Stimulated activated effector memory CD8-positive, alpha-beta T cell treated with anti-CD3 and anti-CD28 coated beads, Interleukin-12 subunit alpha, Interleukin-12 subunit beta, amount 100 ng/mL, for 72 hours (primary cell): Measurements from ENCODE around the gene PALMD.

Source experiments
- ATAC-seq: fragments of 150-1000 bp; cut with Tn5 transposase; 2 replicates; pipeline ENCODE4 v1.10.0; 2021
- DNase-seq, 2 donors: peaks; one replicate each; pipeline ENCODE4 v3.0.0; 2021 to 2022; ENCODE audit warnings: low spot score in 2 of 2
- H3K27ac Mint-ChIP-seq: one replicate; pipeline ENCODE4 v1.8.0; 2022; ENCODE audit warnings: mild to moderate bottlenecking, mixed read lengths
- H3K36me3 Mint-ChIP-seq: one replicate; pipeline ENCODE4 v1.8.0; 2022; ENCODE audit warnings: mild to moderate bottlenecking, mixed read lengths
- H3K4me1 Mint-ChIP-seq: one replicate; pipeline ENCODE4 v1.8.0; 2022; ENCODE audit warnings: mixed read lengths
- H3K4me3 Mint-ChIP-seq: one replicate; pipeline ENCODE4 v1.8.0; 2022; ENCODE audit warnings: mild to moderate bottlenecking, mixed read lengths
- H3K9me3 Mint-ChIP-seq: one replicate; pipeline ENCODE4 v1.8.0; 2022; ENCODE audit warnings: mixed read lengths

The PALMD gene

DNA sequence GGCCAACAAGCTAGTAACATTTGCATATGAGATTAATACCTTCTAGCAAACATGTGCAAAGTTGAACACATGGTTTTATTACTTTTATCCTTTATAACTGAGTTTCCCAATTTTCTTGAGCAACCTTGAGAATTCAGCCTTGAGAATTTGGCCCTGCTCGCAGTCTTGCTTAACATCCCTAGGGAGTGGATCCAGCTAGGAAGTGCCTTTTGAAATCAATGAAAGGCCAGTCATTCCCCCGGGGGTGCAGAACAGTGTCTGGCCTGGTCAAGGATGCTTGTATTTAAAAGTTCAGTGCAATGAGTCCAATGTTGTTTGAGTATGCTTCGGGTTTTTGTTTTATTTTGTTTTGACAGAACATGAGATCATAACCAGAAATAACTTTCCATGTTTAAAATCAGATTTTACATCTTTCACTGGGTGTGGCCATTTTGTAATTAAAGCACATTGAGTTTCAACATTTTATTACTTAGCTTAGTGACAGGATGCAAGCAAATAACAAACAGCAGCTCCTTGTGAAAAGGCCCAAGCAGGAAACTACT lies 16.7 kb downstream of the PALMD start:
- DNase-seq (no peak), ATAC-seq (no peak)
- H3K4me3 Mint-ChIP-seq, result no peak overlapping the region
- no peak overlapping the region for H3K27ac Mint-ChIP-seq
- H3K4me1 Mint-ChIP-seq, result no peaks in the 10 kb centered on the region
- no peaks in the 10 kb centered on the region for H3K9me3 Mint-ChIP-seq
- no peaks in the 10 kb centered on the region for H3K36me3 Mint-ChIP-seq

DNA sequence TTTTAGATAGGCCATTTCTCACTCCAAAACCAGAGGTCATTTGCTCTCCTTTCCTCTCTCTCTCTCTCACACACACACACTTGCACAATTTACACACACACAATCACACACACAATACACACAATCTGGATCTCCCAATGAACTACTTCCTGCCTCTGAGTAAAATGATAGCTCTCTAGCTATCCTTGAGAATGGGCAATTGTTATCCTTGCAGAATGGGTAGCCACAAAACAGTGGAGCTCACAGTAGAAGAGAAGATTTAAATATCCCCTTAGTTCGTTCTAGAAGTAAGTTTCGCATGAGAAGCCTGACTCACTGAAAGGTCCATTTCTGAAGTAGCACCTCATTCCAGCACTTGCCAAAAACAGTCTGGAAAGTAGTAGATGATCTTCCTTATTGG lies 17.6 kb downstream of the PALMD start:
- no peak overlapping the region for H3K27ac Mint-ChIP-seq

DNA sequence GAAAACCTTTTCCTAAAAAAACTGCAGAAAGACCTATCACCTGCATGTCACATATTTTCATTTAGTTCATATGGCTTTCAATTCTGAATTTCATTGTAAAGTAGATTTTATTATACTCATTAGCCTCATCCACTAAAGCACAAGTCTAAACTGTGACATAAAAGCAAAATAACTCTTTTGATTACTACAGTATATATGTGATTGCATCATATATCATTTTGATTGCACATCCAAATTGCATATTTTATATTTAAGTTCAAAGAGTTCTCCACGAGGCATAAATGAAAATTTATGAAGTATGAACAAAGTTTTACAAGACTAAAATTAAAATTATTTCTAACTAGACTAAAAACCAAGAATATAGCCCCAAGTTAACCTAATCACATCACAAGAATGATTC lies 19.3 kb downstream of the PALMD start:
- H3K9me3 Mint-ChIP-seq, result no peaks in the 10 kb centered on the region
- H3K36me3 Mint-ChIP-seq, result no peaks in the 10 kb centered on the region
- no peak for ATAC-seq
- no peaks in the 10 kb centered on the region for H3K4me1 Mint-ChIP-seq
- no peak overlapping the region for H3K4me3 Mint-ChIP-seq
- DNase-seq, result no peak
- H3K27ac Mint-ChIP-seq, result no peak overlapping the region

More for the DNA sequence above, 17.6 kb downstream of the PALMD start:
- no peaks in the 10 kb centered on the region for H3K4me1 Mint-ChIP-seq
- no peak overlapping the region for H3K4me3 Mint-ChIP-seq
- ATAC-seq, result no peak
- no peaks in the 10 kb centered on the region for H3K36me3 Mint-ChIP-seq
- no peak for DNase-seq
- H3K9me3 Mint-ChIP-seq, result no peaks in the 10 kb centered on the region

DNA sequence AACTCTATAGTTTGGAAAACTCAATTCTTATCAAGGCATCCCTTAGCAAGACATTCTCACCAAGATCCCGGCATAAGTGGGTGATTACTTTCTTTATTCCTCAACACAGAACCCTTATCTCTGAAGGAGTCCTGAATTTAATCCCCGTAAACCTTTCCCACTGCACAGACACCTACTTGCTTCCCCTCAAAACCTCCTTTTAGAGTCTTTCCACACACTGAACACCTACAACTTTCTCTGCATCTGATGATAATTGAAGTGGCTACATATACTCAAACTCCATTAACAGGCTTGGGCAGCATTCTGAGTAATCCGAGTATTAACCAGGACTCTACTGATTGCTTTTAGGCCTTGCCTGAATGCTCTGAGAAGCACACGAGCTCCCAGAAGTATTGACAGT lies 23.5 kb downstream of the PALMD start:
- Mint-ChIP-seq H3K9me3 (no peaks in the 10 kb centered on the region), H3K36me3 (no peaks in the 10 kb centered on the region), H3K4me1 (no peaks in the 10 kb centered on the region), H3K4me3 (no peak overlapping the region), H3K27ac (no peak overlapping the region)
- DNase-seq (no peak), ATAC-seq (no peak)

DNA sequence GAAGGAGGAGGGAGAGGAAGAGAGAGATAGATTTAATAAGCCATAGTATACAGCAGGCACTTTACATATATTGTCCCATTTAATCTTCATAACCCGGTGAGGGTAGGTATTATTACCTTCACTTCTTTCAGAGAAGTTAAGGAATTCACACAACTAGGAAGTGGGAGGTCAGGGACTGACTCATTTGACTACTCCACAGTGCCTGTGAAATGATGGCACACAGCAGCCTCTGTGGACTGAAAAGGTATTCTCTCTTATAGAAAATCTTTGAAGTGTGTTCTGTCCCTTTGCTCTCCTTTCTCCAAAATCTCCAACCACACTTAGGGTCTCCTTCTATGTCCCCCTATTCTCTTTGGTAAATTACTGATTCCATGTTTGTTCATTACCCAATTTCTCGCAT lies 23.9 kb downstream of the PALMD start:
- Mint-ChIP-seq H3K4me3 (no peak overlapping the region), H3K36me3 (no peaks in the 10 kb centered on the region), H3K4me1 (no peaks in the 10 kb centered on the region), H3K27ac (no peak overlapping the region), H3K9me3 (no peaks in the 10 kb centered on the region)
- ATAC-seq (no peak), DNase-seq (no peak)

DNA sequence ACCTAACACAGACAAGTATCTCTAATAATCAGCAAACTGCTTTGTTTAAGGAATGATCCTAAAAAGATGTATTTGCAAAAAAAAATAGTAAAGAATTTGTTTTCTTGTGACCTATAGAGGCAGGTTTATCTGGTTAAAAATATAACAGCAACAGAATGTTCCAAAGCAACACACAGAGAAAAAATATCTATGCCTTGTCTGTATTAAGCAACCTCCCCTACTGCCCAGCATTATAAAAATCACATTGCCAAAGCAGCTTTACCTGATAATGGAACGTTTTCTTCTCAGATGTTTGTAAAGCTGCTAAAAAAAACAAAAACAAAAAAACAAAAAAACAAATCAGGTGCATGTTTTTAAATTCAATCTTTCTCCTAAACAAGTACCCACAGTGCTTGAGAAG lies 24.7 kb downstream of the PALMD start:
- no peak for ATAC-seq
- DNase-seq, result no peak
- no peaks in the 10 kb centered on the region for H3K9me3 Mint-ChIP-seq
- no peak overlapping the region for H3K27ac Mint-ChIP-seq
- no peaks in the 10 kb centered on the region for H3K36me3 Mint-ChIP-seq
- H3K4me3 Mint-ChIP-seq, result no peak overlapping the region
- H3K4me1 Mint-ChIP-seq, result no peaks in the 10 kb centered on the region

DNA sequence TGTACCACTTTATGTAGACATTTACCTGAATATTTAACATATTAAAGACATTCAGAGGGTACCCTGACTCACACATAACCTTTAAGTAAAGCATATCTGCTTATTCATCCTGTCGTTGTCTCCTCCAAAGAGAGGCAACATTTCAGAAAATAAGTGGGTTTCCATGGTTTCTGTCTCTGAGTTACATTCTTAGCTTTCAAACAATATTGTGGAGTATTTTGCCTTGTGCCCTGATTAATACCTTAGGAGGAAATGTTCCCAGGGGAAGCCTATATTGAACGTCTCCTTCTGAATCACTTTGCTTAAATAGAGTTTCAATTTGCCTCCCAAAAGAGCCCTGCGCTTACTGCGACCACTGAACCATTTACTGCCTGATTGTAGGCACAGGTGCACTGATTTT lies 26.1 kb downstream of the PALMD start:
- ATAC-seq (no peak), DNase-seq (no peak)
- Mint-ChIP-seq H3K4me1 (no peaks in the 10 kb centered on the region), H3K4me3 (no peak overlapping the region), H3K36me3 (no peaks in the 10 kb centered on the region), H3K9me3 (no peaks in the 10 kb centered on the region), H3K27ac (no peak overlapping the region)

DNA sequence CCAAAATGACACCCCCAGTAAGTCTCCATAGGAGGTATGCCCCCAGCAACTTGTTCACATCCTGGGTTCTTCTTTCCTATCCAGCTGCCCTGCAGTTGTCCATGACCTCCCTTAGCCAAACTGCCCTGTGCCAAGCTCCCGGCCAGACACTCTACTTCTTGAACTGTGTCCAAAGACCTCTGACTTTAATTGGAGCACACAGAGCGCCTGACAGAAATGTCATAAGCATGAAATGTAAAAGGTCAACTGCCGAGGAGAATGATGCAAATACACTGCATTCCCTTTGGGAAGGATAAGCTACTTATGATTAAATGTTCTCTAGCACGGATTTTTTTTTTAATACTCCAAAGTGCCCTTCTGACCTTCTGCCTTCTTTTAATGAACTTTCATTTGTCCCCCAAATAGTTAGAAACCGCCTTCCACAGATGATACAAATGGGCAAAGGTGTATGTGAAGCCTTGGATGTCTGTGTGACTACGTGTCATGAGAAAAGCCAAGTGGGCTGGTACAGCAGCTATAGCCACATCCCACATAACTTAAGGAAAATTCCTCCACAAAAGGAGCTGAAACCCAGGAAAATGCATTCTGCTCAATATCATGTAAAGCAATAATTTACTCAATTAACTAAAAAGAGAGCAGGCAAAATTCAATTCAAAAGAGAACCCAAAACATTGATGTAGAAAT lies 26.8 kb downstream of the PALMD start:
- no peaks in the 10 kb centered on the region for H3K4me1 Mint-ChIP-seq
- no peak for ATAC-seq
- H3K27ac Mint-ChIP-seq, result no peak overlapping the region
- no peaks in the 10 kb centered on the region for H3K9me3 Mint-ChIP-seq
- no peak overlapping the region for H3K4me3 Mint-ChIP-seq
- H3K36me3 Mint-ChIP-seq, result no peaks in the 10 kb centered on the region
- DNase-seq, result no peak

DNA sequence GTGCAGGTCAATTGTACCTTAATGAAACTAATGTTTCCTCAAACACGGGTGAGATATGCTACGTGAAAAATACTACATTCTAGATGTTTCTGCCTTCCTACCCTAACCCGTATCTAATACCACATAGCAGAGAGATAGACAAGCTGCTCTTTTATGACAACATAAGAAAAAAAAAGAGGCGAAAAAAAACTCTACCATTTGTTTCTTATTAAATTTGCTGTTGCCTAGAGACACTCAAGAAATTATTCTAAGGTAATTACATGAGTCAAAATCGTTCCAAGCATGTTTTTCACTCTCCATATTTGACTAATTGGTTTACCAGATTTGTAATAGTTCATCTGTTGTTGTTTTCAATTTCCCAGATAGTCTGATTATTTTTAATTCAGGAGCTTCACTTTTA lies 27.4 kb downstream of the PALMD start:
- no peak for ATAC-seq

DNA sequence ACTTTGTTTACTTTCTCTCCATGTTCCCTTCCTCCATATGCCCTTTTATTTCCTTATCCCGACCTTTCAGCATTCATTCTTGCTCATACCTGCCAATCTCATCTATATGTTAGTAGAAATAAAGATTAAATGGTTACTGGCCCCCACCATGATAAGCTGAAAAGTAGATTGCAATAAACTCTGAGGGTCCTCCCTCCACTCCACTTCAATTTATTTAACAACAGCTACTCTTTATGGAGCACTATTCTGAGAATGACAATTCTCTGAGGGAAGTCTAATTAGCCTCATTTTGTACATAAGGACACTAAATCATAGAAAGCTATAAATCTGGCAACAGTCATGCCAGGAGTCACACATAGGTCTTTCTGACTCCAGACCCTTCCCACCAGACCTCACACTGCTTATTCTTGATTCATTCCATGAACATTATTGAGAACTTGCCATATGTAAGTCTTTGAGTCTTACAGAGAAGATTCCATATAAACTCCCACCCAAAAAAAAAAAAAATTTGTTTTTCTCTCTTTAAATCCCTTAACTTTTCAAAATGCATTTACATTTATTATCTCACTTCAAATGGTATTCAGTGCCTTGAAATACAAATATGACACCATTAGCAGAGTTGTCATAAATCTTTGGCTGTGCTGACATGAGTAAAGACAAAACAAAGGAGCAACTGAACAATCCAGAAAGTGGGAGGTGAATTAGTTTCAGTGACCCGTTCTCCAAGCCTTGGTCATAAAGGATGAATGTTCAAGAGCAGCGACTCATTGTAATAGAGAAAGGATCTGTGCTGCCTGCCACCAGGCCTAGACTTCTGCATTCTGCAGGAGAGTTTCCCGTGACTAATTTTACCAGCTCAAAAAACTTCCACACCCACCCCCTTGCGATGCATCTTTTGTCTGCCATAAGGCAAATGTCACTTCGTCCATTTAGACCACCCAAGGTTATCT lies 28.5 kb downstream of the PALMD start:
- Mint-ChIP-seq H3K4me3 (no peak overlapping the region), H3K9me3 (no peaks in the 10 kb centered on the region), H3K4me1 (no peaks in the 10 kb centered on the region), H3K36me3 (no peaks in the 10 kb centered on the region), H3K27ac (no peak overlapping the region)
- peak; percentile 43 for ATAC-seq
- DNase-seq, result no peak

More for the DNA sequence above, 27.4 kb downstream of the PALMD start:
- Mint-ChIP-seq H3K4me1 (no peaks in the 10 kb centered on the region), H3K36me3 (no peaks in the 10 kb centered on the region), H3K27ac (no peak overlapping the region), H3K4me3 (no peak overlapping the region), H3K9me3 (no peaks in the 10 kb centered on the region)
- no peak for DNase-seq

DNA sequence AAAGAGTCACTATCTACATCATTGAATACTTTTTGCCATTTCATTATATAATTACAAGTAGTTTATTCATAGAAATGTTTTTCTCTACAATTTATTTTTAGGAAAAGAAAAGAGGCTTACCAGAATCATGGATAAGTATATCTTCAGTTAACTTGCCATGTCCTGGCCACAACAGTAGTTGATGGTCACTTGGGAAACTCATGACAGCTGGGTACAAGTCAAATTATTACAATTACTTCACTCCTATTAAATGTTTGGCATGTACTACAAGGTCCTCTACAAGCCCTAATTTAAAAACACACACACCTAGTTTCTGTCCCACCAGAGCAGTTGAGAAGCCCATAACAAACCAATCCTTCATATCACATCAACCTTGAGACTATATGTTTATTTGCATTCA lies 29.4 kb downstream of the PALMD start:
- Mint-ChIP-seq H3K4me3 (no peak overlapping the region), H3K9me3 (no peaks in the 10 kb centered on the region), H3K4me1 (no peaks in the 10 kb centered on the region), H3K27ac (no peak overlapping the region), H3K36me3 (no peaks in the 10 kb centered on the region)
- DNase-seq, result no peak
- no peak for ATAC-seq

DNA sequence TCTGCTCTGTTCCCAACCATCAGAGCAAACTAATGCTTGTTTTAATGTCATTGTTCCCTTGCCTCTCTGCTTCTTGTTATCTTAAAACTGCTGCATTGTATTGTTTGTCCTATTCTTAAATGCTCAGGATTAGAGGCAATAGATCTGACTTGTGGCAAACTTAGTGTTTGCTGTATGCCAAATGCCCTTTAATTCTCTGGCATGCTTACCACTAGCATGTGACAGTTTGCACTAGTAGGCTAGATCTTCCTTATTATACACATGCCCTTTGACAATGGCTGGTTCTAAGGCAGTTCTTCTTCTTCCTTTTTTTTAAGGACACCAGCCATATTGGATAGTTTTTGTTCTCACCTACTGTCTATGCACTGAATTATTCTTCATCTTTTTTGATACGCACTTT lies 30.1 kb downstream of the PALMD start:
- DNase-seq (no peak), ATAC-seq (no peak)
- H3K4me1 Mint-ChIP-seq, result no peaks in the 10 kb centered on the region
- no peaks in the 10 kb centered on the region for H3K9me3 Mint-ChIP-seq
- no peak overlapping the region for H3K27ac Mint-ChIP-seq
- H3K36me3 Mint-ChIP-seq, result no peaks in the 10 kb centered on the region
- H3K4me3 Mint-ChIP-seq, result no peak overlapping the region

DNA sequence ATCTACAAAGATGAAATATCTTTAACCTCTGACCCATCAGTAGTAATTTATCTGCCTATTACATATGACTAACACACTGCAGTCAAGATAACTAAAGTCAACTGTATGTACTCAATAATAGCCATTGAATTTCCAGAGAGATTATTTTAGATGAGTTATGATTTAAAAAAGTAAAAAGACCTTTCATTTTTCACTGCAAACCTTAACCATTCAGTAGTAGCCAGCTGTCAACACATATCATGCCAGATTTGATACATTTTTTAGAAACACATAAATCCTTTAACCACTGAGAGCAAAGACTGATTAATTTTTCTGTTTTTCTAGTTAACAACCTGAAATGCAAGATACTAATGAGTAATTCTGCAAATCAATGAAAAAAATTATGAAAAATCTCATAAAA lies 31.0 kb downstream of the PALMD start:
- Mint-ChIP-seq H3K36me3 (no peaks in the 10 kb centered on the region), H3K9me3 (no peaks in the 10 kb centered on the region), H3K4me3 (no peak overlapping the region), H3K27ac (no peak overlapping the region), H3K4me1 (no peaks in the 10 kb centered on the region)
- DNase-seq, result no peak
- no peak for ATAC-seq

DNA sequence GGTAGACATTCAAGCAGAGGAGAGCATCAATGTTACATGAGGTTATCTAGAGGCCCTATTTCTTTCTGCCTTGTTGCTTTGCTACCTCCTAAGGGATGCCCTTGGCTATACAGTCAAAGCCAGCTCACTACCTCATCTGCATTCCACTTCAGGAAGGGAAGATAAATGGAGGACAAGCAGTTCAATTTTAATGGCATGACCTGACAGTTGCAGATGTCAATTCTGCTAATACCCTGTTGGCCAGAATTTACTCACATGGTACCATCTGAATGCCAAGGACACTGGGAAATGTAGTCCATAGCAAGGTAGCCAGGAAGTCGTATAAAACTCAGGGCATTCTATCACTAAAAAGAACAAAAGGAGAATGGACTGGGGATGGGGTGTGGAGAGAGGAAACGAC lies 31.5 kb downstream of the PALMD start:
- no peaks in the 10 kb centered on the region for H3K9me3 Mint-ChIP-seq
- no peaks in the 10 kb centered on the region for H3K4me1 Mint-ChIP-seq
- DNase-seq, result no peak

DNA sequence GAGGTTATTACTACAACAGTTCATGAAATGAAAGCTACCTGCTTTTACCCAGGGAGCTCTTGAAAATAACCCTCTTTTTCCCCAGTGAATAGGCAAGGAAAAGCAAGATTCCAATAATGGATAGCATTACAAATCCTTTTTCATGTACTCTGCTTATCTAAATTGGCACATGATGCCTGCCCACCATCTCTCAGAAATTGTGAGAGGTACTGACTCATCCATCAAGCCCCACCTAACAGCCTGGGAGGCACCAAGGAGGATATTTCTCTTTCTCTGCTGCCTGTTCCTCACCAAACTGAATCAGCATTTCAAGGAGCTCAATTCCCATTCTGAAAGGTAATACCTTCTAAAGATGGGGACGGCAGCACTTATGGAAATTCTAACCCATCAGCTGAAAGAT lies 34.4 kb downstream of the PALMD start:
- no peaks in the 10 kb centered on the region for H3K36me3 Mint-ChIP-seq
- ATAC-seq, result no peak
- DNase-seq, result no peak

More for the DNA sequence above, 31.5 kb downstream of the PALMD start:
- Mint-ChIP-seq H3K36me3 (no peaks in the 10 kb centered on the region), H3K27ac (no peak overlapping the region), H3K4me3 (no peak overlapping the region)
- ATAC-seq, result peak; percentile 12

DNA sequence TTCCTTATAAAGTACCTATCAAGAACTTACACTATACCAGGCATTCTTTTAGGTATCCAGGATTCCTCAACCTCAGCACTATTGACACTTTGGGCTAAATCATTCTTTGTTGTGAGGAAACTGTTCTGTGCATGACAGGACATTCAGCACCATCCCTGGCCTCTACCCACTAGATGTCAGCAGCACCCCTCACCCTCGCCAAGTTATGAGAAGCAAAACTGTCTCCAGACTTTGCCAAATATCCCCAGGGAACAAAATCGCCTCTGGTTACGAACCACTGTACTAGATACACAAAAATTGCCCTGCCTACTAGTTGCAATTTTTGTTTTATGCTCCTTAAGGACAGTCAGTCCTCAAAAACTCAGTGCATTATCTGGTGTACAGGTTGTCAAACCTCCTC lies 35.7 kb downstream of the PALMD start:
- ATAC-seq (no peak), DNase-seq (no peak)
- Mint-ChIP-seq H3K4me3 (no peak overlapping the region), H3K36me3 (no peaks in the 10 kb centered on the region), H3K27ac (no peak overlapping the region), H3K9me3 (no peaks in the 10 kb centered on the region), H3K4me1 (no peaks in the 10 kb centered on the region)

More for the DNA sequence above, 34.4 kb downstream of the PALMD start:
- Mint-ChIP-seq H3K4me3 (no peak overlapping the region), H3K27ac (no peak overlapping the region), H3K4me1 (no peaks in the 10 kb centered on the region), H3K9me3 (no peaks in the 10 kb centered on the region)
